ENCODE results near the gene SLC9A5. TPM values are rescaled to one million over a fixed set of nuclear protein-coding genes. Genes with fewer than 3 reads are reported as not detected.

Gene SLC9A5
- total and polyA plus RNA-seq, 9 of the 15 experiments (the other 6 are each of a cell fraction or from before 2014, with no cell fraction given), result 0.06 to 3.1 (median 1.2) TPM

GRCh38 chr16:67279296-67280089 lies 30.7 kb downstream of the SLC9A5 start, which contains the start of gene PLEKHG4 (continued):
- no peak for TF ChIP-seq AFF1 (IDR thresholded peaks at IDR 0.05; ENCODE audit: low read depth in 1 of 2, partially characterized antibody in 2 of 2)
- TF ChIP-seq ETS1 (conservative IDR thresholded peaks at IDR 0.05; ENCODE audit: control insufficient read depth, low read depth, low read length), result peak; percentile 73
- no peak for TF ChIP-seq ZNF408 (CRISPR knock-in tag; IDR thresholded peaks at IDR 0.05; ENCODE audit: low read depth)
- TF ChIP-seq XRCC4 (IDR thresholded peaks at IDR 0.05; ENCODE audit: extremely low read depth, insufficient read depth, insufficient read length), result no peak
- TF ChIP-seq SIN3A (IDR thresholded peaks at IDR 0.05; ENCODE audit: borderline replicate concordance in 2 of 2, control insufficient read depth in 1 of 2, low read depth in 2 of 2, low read length in 2 of 2), result peak in 1 of 2 experiments; percentile 73; a peak in 1 of 4 replicates
- peak; percentile 55; the same call in 1 of the 2 replicates for TF ChIP-seq HOMEZ (CRISPR knock-in tag; IDR thresholded peaks at IDR 0.05)
- TF ChIP-seq TEAD4 (IDR thresholded peaks at IDR 0.05; ENCODE audit: low read length), result no peak
- TF ChIP-seq TEAD4 (CRISPR knock-in tag; IDR thresholded peaks at IDR 0.05; ENCODE audit: borderline replicate concordance), result no peak
- no peak for TF ChIP-seq ATF1 (CRISPR knock-in tag; IDR thresholded peaks at IDR 0.05)
- peak; percentile 90 for TF ChIP-seq ATF1 (tag; IDR thresholded peaks at IDR 0.05)
- TF ChIP-seq CBX8 (IDR thresholded peaks at IDR 0.05; ENCODE audit: borderline replicate concordance, extremely low read depth, low read depth, low read length, poor library complexity, severe bottlenecking), result no peak
- no peak for TF ChIP-seq ARID3B (CRISPR knock-in tag; IDR thresholded peaks at IDR 0.05; ENCODE audit: borderline replicate concordance)
- TF ChIP-seq MAX (CRISPR knock-in tag; IDR thresholded peaks at IDR 0.05), result peak; percentile 81
- no peak for TF ChIP-seq MXI1 (IDR thresholded peaks at IDR 0.05; ENCODE audit: low read depth, low read length)
- TF ChIP-seq SMAD3 (CRISPR knock-in tag; conservative IDR thresholded peaks at IDR 0.05), result no peak
- no peak for TF ChIP-seq SRF (CRISPR knock-in tag; IDR thresholded peaks at IDR 0.05)
- TF ChIP-seq ZNF311 (CRISPR knock-in tag; IDR thresholded peaks at IDR 0.05), result 0 out of 2 replicates have a peak, but pooled peaks have one; percentile 41

All from K562 (cell line).